HL-60/S4 treated with retinoic acid at 250 ng/mL for 4 days and 3 days (cell line): ENCODE results near the gene KCNH6.

Experiments
- in situ Hi-C: fragments of 300-500 bp; cut with MboI; formaldehyde crosslinking; loops from 2 replicates; pipeline ENCODE4 v1.7.0; 2022; ENCODE audit warnings: low sequenced_read_pairs

The KCNH6 gene

DNA sequence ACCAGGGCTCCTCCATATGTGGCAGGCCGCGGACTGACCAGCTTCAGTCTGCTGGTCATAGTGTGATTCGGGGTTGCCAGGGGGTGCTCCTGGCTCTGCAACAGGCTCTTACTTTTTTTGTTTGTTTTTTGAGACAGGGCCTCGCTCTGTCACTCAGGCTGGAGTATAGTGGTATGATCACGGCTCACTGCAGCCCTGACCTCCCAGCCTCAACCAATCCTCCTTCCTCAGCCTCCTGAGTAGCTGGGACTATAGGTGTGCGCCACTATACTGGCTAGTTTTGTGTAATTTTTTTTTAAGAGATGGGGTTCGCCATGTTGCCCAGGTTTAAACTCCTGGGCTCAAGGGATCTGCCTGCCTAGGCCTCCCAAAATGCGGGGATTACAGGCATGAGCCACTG is 11.8 kb upstream of the KCNH6 start:
- in situ Hi-C loops: no loop called here

DNA sequence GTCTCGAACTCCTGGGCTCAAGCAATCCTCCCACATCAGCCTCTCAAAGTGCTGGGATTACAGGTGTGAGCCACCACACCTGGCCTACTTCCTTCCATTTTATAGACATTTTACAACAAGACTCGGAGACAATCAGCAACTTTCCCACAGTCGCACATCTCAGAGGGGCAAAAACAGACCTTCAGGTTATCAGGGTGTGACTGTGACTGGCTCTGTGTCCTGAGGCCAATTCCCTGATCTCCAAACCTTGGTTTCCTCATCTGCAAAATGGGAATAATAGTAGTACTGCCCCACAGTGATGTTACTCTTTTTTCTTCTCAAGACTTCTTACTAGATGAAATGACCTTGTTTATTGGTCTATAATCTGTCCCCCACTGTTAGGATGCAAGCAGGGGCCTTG is 10.8 kb upstream of the KCNH6 start:
- in situ Hi-C loops: no loop called here

DNA sequence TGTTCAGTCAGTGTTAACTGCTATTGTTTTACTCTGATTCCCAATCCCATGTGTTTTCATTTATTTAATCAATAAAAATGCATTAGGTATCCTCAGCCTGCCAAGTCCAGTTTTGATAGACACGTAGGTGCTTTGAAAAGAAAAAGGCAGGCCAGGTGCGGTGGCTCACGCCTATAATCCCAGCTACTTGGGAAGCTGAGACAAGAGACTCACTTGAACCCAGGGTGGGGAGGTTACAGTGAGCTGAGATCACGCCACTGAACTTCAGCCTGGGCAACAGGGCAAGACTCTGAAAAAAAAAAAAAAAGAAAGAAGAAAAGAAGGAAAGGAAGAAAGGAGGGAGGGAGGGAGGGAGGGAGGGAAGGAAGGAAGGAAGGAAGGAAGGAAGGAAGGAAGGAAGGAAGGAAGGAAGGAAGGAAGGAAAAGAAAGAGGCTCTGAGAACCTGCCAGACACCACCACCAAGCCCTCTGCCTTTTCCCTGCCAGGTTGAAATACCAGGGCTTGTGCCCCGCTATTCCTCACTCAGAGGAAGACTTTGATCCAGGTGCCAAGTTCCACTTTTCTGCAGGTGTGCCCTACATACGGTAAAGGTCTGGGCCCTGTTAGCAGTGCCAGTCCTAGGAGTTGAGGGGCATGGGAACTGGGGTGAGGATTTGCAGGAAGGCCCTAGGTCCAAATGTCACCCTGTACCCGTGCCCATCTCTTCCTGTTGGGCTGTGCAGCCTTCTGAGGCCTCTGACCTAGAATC is 10.1 kb upstream of the KCNH6 start:
- in situ Hi-C loops: no loop called here

- in situ Hi-C loops: no loop called here
Observed at GRCh38 chr17:63514477-63514876, 8.7 kb upstream of the KCNH6 start.

- in situ Hi-C loops: no loop called here
Observed at GRCh38 chr17:63514974-63515373, 8.2 kb upstream of the KCNH6 start.

DNA sequence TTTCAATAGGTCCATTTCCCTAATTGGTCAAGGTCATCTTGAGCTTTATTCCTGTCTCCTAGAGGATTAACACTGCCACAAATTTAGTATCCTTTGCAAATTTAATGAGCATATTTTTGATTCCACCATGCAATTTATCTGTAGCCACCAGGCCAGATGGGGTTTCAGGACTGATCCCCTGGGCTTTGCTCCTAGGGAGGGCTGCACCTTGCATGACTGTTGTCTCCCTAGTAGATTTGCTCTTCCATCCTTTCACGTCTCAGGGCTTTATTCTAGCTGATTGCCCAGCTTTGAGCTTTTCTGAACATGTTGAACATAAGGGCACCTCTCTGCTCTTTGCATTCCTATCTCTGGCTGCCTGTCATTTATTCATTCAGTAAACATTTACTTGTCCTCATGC is 7.7 kb upstream of the KCNH6 start:
- in situ Hi-C loops: no loop called here

GRCh38 chr17:63516910-63517824 is 6.0 kb upstream of the KCNH6 start:
- in situ Hi-C loops: no loop called here

DNA sequence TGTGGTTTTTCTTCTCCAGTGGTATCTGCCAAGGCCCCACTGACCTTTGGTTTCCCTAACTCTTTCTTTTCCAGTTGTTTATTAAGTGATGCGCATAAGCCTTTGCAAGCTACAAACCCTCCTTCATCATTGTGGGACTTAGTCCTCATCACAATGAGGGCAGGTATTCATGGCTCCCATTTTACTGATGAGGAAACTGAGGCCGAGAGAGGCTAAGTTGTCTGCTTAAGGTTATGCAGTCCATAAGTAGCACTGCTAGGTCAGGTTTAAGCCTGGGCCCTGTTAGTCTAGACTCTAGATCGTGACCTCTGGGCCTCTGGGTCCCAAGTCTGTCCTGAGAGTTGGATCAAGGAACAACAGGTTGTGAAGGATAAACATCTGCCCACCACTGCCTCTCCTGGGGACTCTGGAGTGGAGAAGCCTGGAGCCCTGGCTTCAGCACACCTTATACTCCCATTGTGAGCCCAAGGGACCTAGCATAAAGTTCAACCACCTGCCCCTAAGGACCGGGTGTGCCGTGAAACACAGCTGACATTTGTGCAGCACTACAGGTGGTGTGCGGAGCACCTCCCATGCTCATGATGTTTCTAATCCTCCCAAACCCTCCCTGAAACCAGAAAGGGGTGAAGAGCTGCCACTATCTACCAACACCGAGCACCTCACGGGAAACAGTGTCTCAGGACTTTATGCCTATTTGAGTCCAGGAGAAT is 5.2 kb upstream of the KCNH6 start:
- in situ Hi-C loops: no loop called here

DNA sequence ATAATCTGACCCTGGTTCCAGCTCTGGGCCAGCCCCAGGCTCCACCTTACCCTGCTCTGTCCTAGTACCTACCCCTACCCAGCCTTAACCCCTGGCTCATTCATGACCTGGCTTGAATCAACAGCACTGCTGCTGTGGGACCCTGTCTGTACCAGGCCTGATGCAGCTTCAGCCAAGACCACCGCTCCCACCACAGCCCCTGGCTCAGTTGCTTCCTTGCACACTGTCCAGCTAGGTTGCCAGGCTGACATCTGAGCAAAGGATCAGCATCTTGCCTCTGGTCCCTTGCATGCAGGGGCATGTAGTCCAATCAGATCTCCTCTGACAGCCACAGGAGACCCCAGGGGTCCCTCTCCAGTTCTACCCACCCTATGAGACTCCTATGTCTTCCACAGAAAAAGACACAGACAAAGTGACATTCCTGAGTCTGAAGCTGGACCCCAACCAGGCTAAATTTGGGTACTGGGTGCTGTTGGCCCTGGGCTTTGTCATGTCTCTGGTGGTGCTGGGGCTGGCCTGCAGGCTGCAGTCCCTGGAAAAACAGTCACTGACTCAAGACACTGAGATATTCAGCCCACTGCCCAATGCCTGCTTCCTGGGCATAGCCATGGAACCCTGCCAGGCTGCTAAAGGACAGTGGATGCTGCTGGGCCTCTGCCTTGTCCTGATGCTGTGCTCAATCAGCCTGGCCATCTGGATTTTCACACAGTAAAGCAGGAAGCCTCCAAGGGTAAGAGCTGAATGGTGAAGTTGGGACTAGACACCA is 3.9 kb upstream of the KCNH6 start:
- in situ Hi-C loops: no loop called here

DNA sequence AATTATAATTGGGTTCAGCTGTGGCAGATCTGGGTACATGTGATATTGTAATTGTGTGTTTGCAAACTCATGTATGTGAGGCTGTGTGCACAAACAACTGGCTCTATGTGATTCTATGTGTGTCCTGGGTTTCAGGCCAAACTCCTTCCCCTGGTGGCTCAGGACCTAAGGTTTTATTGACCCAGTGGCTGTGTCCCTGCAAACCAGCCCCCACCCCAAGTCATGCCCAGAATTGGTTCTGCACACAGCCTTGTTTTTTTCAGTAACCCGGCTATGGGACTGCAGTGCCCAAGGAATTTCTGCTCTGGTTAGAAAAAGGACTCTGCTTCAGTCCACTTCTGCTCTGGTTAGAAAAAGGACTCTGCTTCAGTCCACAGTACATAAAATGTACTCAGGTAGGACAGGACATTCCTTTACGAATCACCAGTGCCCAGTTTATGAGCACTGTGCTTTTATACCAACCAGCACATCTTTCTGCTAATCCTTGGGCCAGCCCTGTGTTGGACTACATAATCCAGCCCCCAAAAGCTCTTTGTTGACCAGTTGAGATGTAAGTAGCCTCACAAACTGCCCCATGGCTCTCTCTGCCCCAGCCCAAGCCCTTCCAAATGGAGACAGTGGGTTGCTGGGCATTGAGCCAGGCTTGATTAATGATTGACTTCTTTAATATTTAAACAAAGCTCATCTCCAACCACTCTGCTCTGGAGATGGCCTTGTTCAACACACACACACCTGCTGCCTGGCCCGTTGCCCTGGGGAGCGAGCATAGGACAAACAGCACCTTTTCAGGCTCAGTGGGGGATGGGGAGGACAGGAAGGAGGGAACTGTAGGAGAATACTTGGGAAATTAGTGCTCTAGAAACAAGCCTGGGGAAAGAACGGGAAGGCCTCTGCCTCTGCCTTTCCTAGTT is 2.9 kb upstream of the KCNH6 start:
- in situ Hi-C loops: no loop called here

GRCh38 chr17:63524051-63524450 is 893 bp downstream of the KCNH6 start:
- in situ Hi-C loops: no loop called here

- in situ Hi-C loops: no loop called here
Observed at GRCh38 chr17:63525190-63525946, 2.2 kb downstream of the KCNH6 start.

GRCh38 chr17:63526861-63527260 is 3.7 kb downstream of the KCNH6 start:
- in situ Hi-C loops: no loop called here

GRCh38 chr17:63528183-63528582 is 5.0 kb downstream of the KCNH6 start:
- in situ Hi-C loops: no loop called here

DNA sequence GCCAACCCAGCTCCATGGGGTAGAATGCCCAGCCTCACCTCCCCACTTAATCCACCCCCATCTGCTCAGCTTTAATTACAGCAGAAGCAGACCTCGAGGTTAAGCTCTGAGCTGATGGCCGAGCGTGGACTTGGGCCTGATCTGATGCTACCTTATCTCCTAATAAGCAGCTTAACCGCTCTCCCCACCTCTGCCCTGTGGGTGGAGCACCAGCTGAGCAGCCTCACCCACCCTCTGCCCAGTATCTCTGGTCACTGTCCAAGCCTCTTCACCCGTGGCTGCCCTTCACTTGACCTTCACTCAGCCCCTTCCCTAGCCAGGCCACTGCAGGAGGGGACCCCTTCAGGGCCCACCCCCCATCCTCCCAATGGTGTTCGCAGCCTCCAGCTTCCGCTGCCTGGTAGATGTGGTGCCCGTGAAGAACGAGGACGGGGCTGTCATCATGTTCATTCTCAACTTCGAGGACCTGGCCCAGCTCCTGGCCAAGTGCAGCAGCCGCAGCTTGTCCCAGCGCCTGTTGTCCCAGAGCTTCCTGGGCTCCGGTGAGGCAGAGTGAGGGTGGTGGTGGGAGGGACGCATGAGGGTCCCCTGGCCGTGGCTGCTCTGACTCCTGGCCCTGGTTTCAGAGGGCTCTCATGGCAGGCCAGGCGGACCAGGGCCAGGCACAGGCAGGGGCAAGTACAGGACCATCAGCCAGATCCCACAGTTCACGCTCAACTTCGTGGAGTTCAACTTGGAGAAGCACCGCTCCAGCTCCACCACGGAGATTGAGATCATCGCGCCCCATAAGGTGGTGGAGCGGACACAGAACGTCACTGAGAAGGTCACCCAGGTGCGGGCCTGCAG is 6.8 kb downstream of the KCNH6 start:
- in situ Hi-C loops: no loop called here

GRCh38 chr17:63530557-63531021 is 7.4 kb downstream of the KCNH6 start:
- in situ Hi-C loops: no loop called here

DNA sequence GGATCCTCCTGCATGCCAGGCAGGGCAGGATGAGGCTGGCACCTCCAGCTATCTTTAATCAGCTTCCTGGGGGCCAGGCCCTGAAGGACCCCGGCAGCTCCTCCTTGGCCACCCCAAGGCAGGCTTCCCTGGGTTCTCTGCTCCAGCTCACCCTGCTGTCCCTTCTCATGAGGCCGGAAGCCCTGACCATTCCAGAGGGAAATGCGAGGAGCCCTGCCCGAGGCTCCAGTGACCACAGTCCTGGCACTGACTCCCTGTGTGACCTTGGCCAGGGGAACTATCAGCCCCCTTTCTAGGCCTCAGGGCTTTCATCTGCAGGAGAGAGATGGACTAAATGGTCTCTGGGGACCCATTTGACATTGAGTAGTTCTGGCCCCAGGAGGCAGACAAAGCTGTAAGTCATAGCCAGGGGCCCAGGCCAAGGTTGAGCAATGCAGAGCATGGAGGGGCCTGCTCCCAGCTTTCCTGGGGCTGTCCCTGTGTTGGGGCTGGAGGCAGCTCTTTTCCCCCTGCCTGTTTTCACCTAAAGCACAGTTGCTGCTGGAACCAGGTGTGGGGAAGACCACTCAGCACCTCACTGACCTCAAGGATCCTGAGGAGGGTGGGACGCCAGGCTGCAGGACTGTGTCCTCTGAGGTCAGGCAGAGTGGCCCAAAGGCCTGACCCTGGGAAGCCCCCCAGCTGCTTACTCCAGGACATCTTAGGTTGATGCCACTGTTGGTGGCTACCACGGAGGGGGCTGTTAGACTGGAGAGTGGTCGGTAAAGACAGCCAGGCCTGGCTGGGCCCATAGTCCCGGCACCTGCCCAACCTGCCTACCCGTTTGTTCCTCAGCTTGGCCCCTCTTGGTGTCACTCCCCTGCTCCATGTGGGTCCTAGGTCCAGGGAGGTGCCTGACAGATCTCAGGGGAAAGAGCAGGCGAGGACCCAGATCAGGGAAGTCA is 8.1 kb downstream of the KCNH6 start:
- in situ Hi-C loops: no loop called here
